HG03460 (cell line): ENCODE results near the gene GMIP.

Source experiments
- ATAC-seq: cut with Tn5 transposase; IDR thresholded peaks from one replicate; pipeline ENCODE4 v1.9.1; 2021; ENCODE audit not compliant: unreplicated experiment

The GMIP gene

DNA sequence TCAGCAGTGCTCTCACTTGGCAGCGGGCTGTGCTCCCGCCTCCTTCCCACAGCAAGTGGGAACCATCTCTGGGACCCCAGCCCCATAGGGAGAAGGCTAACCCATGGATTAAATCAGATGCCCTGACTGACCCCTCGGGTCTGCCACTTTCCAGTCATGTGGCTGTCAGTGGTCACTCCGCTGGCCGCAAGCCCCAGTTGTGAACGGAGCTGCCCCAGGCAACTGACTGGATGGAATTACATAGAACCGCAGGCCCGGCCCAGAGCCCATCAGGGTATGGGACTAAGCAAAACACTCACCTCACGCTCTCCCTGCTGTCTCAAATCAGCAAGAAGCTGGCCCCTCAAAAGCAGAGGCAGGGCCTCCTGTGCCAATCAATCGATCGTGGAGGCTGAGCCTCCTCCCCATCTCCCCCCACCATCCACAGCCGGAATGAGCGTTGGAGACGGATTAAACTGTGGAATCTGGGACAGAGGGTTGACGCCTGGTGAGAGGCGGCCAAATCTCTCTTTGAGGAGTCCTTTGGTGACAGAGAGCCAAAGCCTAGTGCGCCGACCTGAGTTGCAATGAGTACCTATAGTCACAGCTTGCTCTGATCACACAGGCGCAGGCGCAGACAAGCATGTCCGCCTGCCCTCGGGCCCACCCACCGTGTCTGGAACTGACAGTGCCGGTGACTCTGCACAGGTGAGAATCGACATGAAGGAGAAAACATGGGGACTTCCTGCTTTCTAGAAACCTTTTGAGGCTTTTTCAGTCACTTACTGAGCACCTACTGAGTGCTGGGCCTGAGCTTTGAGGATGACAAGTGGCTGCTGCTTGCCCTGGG, 63.7 kb downstream of the GMIP start:
- no peak for ATAC-seq
